Sigmoid colon (tissue), 7 donors: ENCODE results near the gene ANKRD60. TPM values are rescaled to one million over a fixed set of nuclear protein-coding genes. Genes with fewer than 3 reads are reported as not detected.

Experiments used
- DNase-seq: peaks from one replicate; pipeline ENCODE4 v3.0.0-alpha.2; 2019
- H3K27ac ChIP-seq, 4 donors: fragments of 200-600 bp; sonication (generic); one replicate each; pipeline ENCODE4 v1.5.1; 2016 to 2019; ENCODE audit warnings: mild to moderate bottlenecking in 1 of 4
- H3K27me3 ChIP-seq, 3 donors: fragments of 200-600 bp; sonication (generic); one replicate each; pipeline ENCODE4 v1.5.1; 2019; ENCODE audit warnings: mild to moderate bottlenecking in 1 of 3
- H3K36me3 ChIP-seq, 4 donors: fragments of 200-600 bp; sonication (generic); one replicate each; pipeline ENCODE4 v1.5.1; 2016 to 2019
- H3K4me1 ChIP-seq, 4 donors: fragments of 200-600 bp; sonication (generic); one replicate each; pipeline ENCODE4 v1.5.1; 2017 to 2019
- H3K4me3 ChIP-seq, 4 donors: fragments of 200-600 bp; sonication (generic); one replicate each; pipeline ENCODE4 v1.5.1; 2017 to 2019; ENCODE audit warnings: mild to moderate bottlenecking in 2 of 4, moderate library complexity in 1 of 4
- H3K9me3 ChIP-seq, 4 donors: fragments of 200-600 bp in 3 of 4; sonication (generic) in 3 of 4; one replicate each; pipeline versions ENCODE4 v1.5.1 to v1.6.1; 2013 to 2019
- CTCF ChIP-seq, 4 experiments: fragments of 450-650 bp in 3 of 4; fragments of 200-600 bp in 1 of 4; IDR thresholded peaks; one replicate each; pipeline ENCODE4 v1.5.1; 2016 to 2019; ENCODE audit warnings: antibody characterized with exemption in 4 of 4, mild to moderate bottlenecking in 3 of 4, moderate library complexity in 2 of 4
- EP300 ChIP-seq, 4 donors: sonication (generic); formaldehyde crosslinking; IDR thresholded peaks; one replicate each; pipeline ENCODE4 v1.6.1; 2017; ENCODE audit warnings: antibody characterized with exemption in 4 of 4
- POLR2A ChIP-seq, 2 donors: fragments of 450-650 bp; IDR thresholded peaks; one replicate each; pipeline ENCODE4 v1.6.1; 2016; ENCODE audit warnings: antibody characterized with exemption in 2 of 2, mild to moderate bottlenecking in 2 of 2, moderate library complexity in 2 of 2
- POLR2AphosphoS5 ChIP-seq, 4 donors: sonication (generic); formaldehyde crosslinking; IDR thresholded peaks; one replicate each; pipeline ENCODE4 v1.6.1; 2017; ENCODE audit warnings: antibody characterized with exemption in 4 of 4
- WGBS, 2 donors: extraction: QIAGEN DNeasy Blood & Tissue Kit; methylation state at CpG; one replicate each; pipeline ENCODE4 v1.1.7; 2013; 5-methylcytosine and 5-hydroxymethylcytosine counted together
- intact Hi-C: fragments of 100-400 bp; cut with DNase I; formaldehyde crosslinking; loops from one replicate; pipeline ENCODE4 v1.15.1; 2023
- polyA plus RNA-seq, 3 donors: library from polyadenylated mRNA; stranded (reverse); fragments of 200-250 nt; gene quantifications; one replicate each; pipeline ENCODE4 v1.2.3, GENCODE V29; 2013
- total RNA-seq, 4 donors: library from RNA; depleted of rRNA; stranded (reverse); fragments of >200 nt; gene quantifications; one replicate each; pipeline ENCODE4 v1.1.0, GENCODE V29; 2016
- donor health status: healthy with polysubstance abuse.
- donor health status: Bipolar disorder and iron deficiency.
- donor health status: healthy.

The ANKRD60 gene
- total and polyA plus RNA-seq, 7 donors = 0.82 TPM; not detected in 6

- TF ChIP-seq POLR2AphosphoS5 (IDR thresholded peaks at IDR 0.05) (no peak), POLR2A (IDR thresholded peaks at IDR 0.05) (no peak), CTCF (IDR thresholded peaks at IDR 0.05) (no peak), EP300 (IDR thresholded peaks at IDR 0.05) (no peak)
- Histone ChIP-seq H3K27ac (no peak overlapping the region), H3K36me3 (peaks cover 0 to 35% (median 6%) of the 10 kb centered on the region in 4 donors), H3K4me3 (no peak overlapping the region), H3K4me1 (peaks cover 0 to 13% (median 7%) of the 10 kb centered on the region in 4 donors), H3K9me3 (no peaks in the 10 kb centered on the region), H3K27me3 (no peaks in the 10 kb centered on the region)
- intact Hi-C loops = no loop called here
- DNase-seq = no peak
- WGBS, 2 donors = 81 to 91% methylated on average over 9 of the region's 9 CpGs
Measured at GRCh38 chr20:58271606-58272351, 43.3 kb upstream of the ANKRD60 start.

- intact Hi-C loops = no loop called here
- 74 to 80% methylated on average over 13 of the region's 13 CpGs for WGBS, 2 donors
Measured at GRCh38 chr20:58268936-58269619, 40.6 kb upstream of the ANKRD60 start.

GRCh38 chr20:58268421-58268821 is 40.0 kb upstream of the ANKRD60 start:
- H3K36me3 ChIP-seq = peaks cover 0 to 65% (median 16%) of the 10 kb centered on the region in 4 donors
- H3K27ac ChIP-seq = no peak overlapping the region
- peaks cover 0 to 13% (median 7%) of the 10 kb centered on the region in 4 donors for H3K4me1 ChIP-seq
- intact Hi-C loops = no loop called here
- no peak for DNase-seq
- H3K27me3 ChIP-seq = no peaks in the 10 kb centered on the region
- TF ChIP-seq POLR2AphosphoS5 (IDR thresholded peaks at IDR 0.05) = no peak
- TF ChIP-seq CTCF (IDR thresholded peaks at IDR 0.05) = no peak
- no peak for TF ChIP-seq POLR2A (IDR thresholded peaks at IDR 0.05)
- no peak for TF ChIP-seq EP300 (IDR thresholded peaks at IDR 0.05)
- 24 to 77% methylated on average over 7 of the region's 7 CpGs for WGBS, 2 donors
- no peak overlapping the region for H3K4me3 ChIP-seq
- H3K9me3 ChIP-seq = no peaks in the 10 kb centered on the region

More at GRCh38 chr20:58268936-58269619, 40.6 kb upstream of the ANKRD60 start:
- no peaks in the 10 kb centered on the region for H3K9me3 ChIP-seq
- no peak overlapping the region for H3K27ac ChIP-seq
- no peak for DNase-seq
- H3K27me3 ChIP-seq = no peaks in the 10 kb centered on the region
- peaks cover 0 to 58% (median 13%) of the 10 kb centered on the region in 4 donors for H3K36me3 ChIP-seq
- H3K4me3 ChIP-seq = no peak overlapping the region
- peaks cover 0 to 13% (median 7%) of the 10 kb centered on the region in 4 donors for H3K4me1 ChIP-seq
- TF ChIP-seq POLR2AphosphoS5 (IDR thresholded peaks at IDR 0.05) = no peak
- no peak for TF ChIP-seq POLR2A (IDR thresholded peaks at IDR 0.05)
- no peak for TF ChIP-seq EP300 (IDR thresholded peaks at IDR 0.05)
- TF ChIP-seq CTCF (IDR thresholded peaks at IDR 0.05) = no peak

- Histone ChIP-seq H3K9me3 (no peaks in the 10 kb centered on the region), H3K36me3 (peaks cover 0 to 73% (median 19%) of the 10 kb centered on the region in 4 donors), H3K4me1 (peaks cover 0 to 11% (median 7%) of the 10 kb centered on the region in 4 donors), H3K4me3 (no peak overlapping the region), H3K27ac (no peak overlapping the region), H3K27me3 (no peaks in the 10 kb centered on the region)
- no peak for DNase-seq
- intact Hi-C loops = no loop called here
- 78 to 92% methylated on average over 9 of the region's 9 CpGs for WGBS, 2 donors
- TF ChIP-seq POLR2AphosphoS5 (IDR thresholded peaks at IDR 0.05) (no peak), CTCF (IDR thresholded peaks at IDR 0.05) (no peak), EP300 (IDR thresholded peaks at IDR 0.05) (no peak), POLR2A (IDR thresholded peaks at IDR 0.05) (no peak)
Measured at GRCh38 chr20:58267389-58268215, 39.1 kb upstream of the ANKRD60 start.
